H1 (cell line): Measurements from ENCODE around the gene MACF1. TPM values are rescaled to one million over a fixed set of nuclear protein-coding genes. Genes with fewer than 3 reads are reported as not detected.

Experiments
- CTCF ChIA-PET: fragments of 300-600 bp; sonication (Branson Sonifier 250); formaldehyde crosslinking; loops from one replicate; lab custom pipeline; 2021; ENCODE audit not compliant: partially characterized antibody; lab: Charles Lee
- POLR2A ChIA-PET: fragments of 300-600 bp; sonication (Branson Sonifier 250); formaldehyde crosslinking; loops from one replicate; lab custom pipeline; 2021; ENCODE audit warnings: inconsistent platforms; ENCODE audit not compliant: partially characterized antibody; lab: Charles Lee
- DNase-seq, 2 experiments: peaks; one replicate each; pipeline versions ENCODE4 v3.0.0 to v3.0.0-alpha.2; 2010 to 2022; ENCODE audit warnings: low spot score in 2 of 2, low read depth in 1 of 2, mixed read lengths in 1 of 2
- FAIRE-seq: peaks from 2 replicates; lab custom pipeline; 2011; peaks lifted over from hg19 to GRCh38; lab: Jason Lieb, UNC
- H2AFZ ChIP-seq: 2 replicates; pipeline ENCODE4 v1.8.1; 2012; ENCODE audit warnings: low read length, inconsistent platforms
- H2AK5ac ChIP-seq: 2 replicates; pipeline ENCODE4 v1.6.1; 2013; ENCODE audit warnings: low read depth, low read length
- H2BK120ac ChIP-seq: replicated peaks from 2 replicates; pipeline ENCODE3; 2013; ENCODE audit warnings: low read depth, low read length, inconsistent platforms
- H2BK12ac ChIP-seq: 2 replicates; pipeline ENCODE4 v1.6.1; 2013; ENCODE audit warnings: low read depth, low read length
- H2BK15ac ChIP-seq: 2 replicates; pipeline ENCODE4 v1.6.1; 2013; ENCODE audit warnings: low read length
- H2BK20ac ChIP-seq: 2 replicates; pipeline ENCODE4 v1.6.1; 2013; ENCODE audit warnings: low read length
- H2BK5ac ChIP-seq: 2 replicates; pipeline ENCODE4 v1.6.1; 2013; ENCODE audit warnings: low read depth, low read length
- H3K14ac ChIP-seq: 2 replicates; pipeline ENCODE4 v1.6.1; 2013; ENCODE audit warnings: inconsistent platforms; ENCODE audit not compliant: insufficient read length
- H3K18ac ChIP-seq: 2 replicates; pipeline ENCODE4 v1.6.1; 2013; ENCODE audit warnings: low read length; ENCODE audit errors: extremely low read depth
- H3K23ac ChIP-seq: 2 replicates; pipeline ENCODE4 v1.6.1; 2013; ENCODE audit warnings: inconsistent platforms; ENCODE audit not compliant: insufficient read length
- H3K23me2 ChIP-seq: 2 replicates; pipeline ENCODE4 v1.6.1; 2013; ENCODE audit warnings: low read depth, low read length
- H3K27ac ChIP-seq: 2 replicates; pipeline ENCODE4 v1.6.1; 2011; ENCODE audit warnings: low read depth, low read length, inconsistent platforms
- H3K27me3 ChIP-seq, 4 experiments: replicated peaks in 1 of 4; 1 replicate in 1 of 4; 2 replicates in 3 of 4; pipeline versions ENCODE4 v1.6.1 to v1.8.1; 2011 to 2013; ENCODE audit warnings: low read length in 3 of 4, mild to moderate bottlenecking in 3 of 4, inconsistent platforms in 2 of 4, mixed read lengths in 2 of 4, moderate library complexity in 1 of 4; ENCODE audit not compliant: control insufficient read depth in 3 of 4, insufficient read depth in 3 of 4; ENCODE audit errors: extremely low read depth in 1 of 4
- H3K36me3 ChIP-seq, 4 experiments: 2 replicates each; pipeline versions ENCODE4 v1.6.1 to v1.8.1; 2011 to 2013; ENCODE audit warnings: mild to moderate bottlenecking in 4 of 4, low read length in 3 of 4, moderate library complexity in 2 of 4, control low read depth in 1 of 4, inconsistent platforms in 1 of 4; ENCODE audit not compliant: insufficient read depth in 4 of 4, control insufficient read depth in 2 of 4
- H3K4ac ChIP-seq: replicated peaks from 2 replicates; pipeline ENCODE3; 2013; ENCODE audit warnings: low read length, low read depth, mixed read lengths, inconsistent platforms; ENCODE audit not compliant: insufficient read length
- H3K4me1 ChIP-seq, 4 experiments: replicated peaks in 1 of 4; 1 replicate in 1 of 4; 2 replicates in 3 of 4; pipeline versions ENCODE4 v1.6.1 to v1.8.1; 2011 to 2013; ENCODE audit warnings: low read length in 3 of 4, inconsistent platforms in 2 of 4, mixed read lengths in 1 of 4; ENCODE audit not compliant: insufficient read depth in 4 of 4, control insufficient read depth in 3 of 4
- H3K4me2 ChIP-seq, 2 experiments: 2 replicates each; pipeline versions ENCODE4 v1.6.1 to v1.8.1; 2011 to 2013; ENCODE audit warnings: low read depth in 2 of 2, low read length in 2 of 2, control low read depth in 1 of 2, inconsistent platforms in 1 of 2, mild to moderate bottlenecking in 1 of 2; ENCODE audit not compliant: insufficient read depth in 1 of 2
- H3K4me3 ChIP-seq, 4 experiments: fragments of 200-600, 300-600 bp in 1 of 4; sonication (generic), shearing (Covaris generic), sonication (Bioruptor Twin) in 1 of 4; 2 replicates each; pipeline versions ENCODE4 v1.5.1 to v1.8.1; 2011 to 2016; ENCODE audit warnings: low read length in 4 of 4, low read depth in 3 of 4, control low read depth in 2 of 4, inconsistent platforms in 2 of 4, mild to moderate bottlenecking in 2 of 4, mixed read lengths in 1 of 4, moderate library complexity in 1 of 4; ENCODE audit not compliant: insufficient read depth in 2 of 4; ENCODE audit errors: extremely low read depth in 1 of 4
- H3K56ac ChIP-seq: replicated peaks from 2 replicates; pipeline ENCODE3; 2013; ENCODE audit warnings: low read depth, mild to moderate bottlenecking, mixed read lengths, low read length, inconsistent platforms; ENCODE audit not compliant: insufficient read length
- H3K79me1 ChIP-seq: 2 replicates; pipeline ENCODE4 v1.6.1; 2013; ENCODE audit warnings: low read depth, low read length, control low read depth
- H3K79me2 ChIP-seq, 2 experiments: 2 replicates each; pipeline versions ENCODE4 v1.6.1 to v1.8.1; 2012 to 2013; ENCODE audit warnings: low read length in 2 of 2, mild to moderate bottlenecking in 2 of 2, inconsistent platforms in 1 of 2; ENCODE audit not compliant: insufficient read depth in 2 of 2, control insufficient read depth in 1 of 2
- H3K9ac ChIP-seq, 4 experiments: replicated peaks in 1 of 4; 1 replicate in 1 of 4; 2 replicates in 3 of 4; pipeline versions ENCODE4 v1.6.1 to v1.8.1; 2011 to 2013; ENCODE audit warnings: low read depth in 3 of 4, low read length in 3 of 4, control low read depth in 2 of 4, mild to moderate bottlenecking in 2 of 4, moderate library complexity in 2 of 4, inconsistent platforms in 1 of 4; ENCODE audit errors: extremely low read depth in 1 of 4
- H3K9me3 ChIP-seq, 2 experiments: 2 replicates each; pipeline versions ENCODE4 v1.6.1 to v1.8.1; 2012 to 2013; ENCODE audit warnings: mild to moderate bottlenecking in 2 of 2, moderate library complexity in 2 of 2, control low read depth in 1 of 2, inconsistent platforms in 1 of 2, low read depth in 1 of 2, low read length in 1 of 2, mixed read lengths in 1 of 2; ENCODE audit not compliant: insufficient read depth in 2 of 2
- H4K20me1 ChIP-seq, 2 experiments: replicated peaks in 1 of 2; 2 replicates each; pipeline versions ENCODE3 to v1.8.1; 2011 to 2013; ENCODE audit warnings: inconsistent platforms in 2 of 2, low read length in 2 of 2, mild to moderate bottlenecking in 1 of 2; ENCODE audit not compliant: insufficient read depth in 2 of 2, control insufficient read depth in 1 of 2
- H4K5ac ChIP-seq: 2 replicates; pipeline ENCODE4 v1.6.1; 2013; ENCODE audit warnings: low read length, low read depth, mixed read lengths, inconsistent platforms; ENCODE audit not compliant: insufficient read length
- H4K8ac ChIP-seq: 2 replicates; pipeline ENCODE4 v1.8.0; 2013; ENCODE audit warnings: mild to moderate bottlenecking, moderate library complexity, low read length, inconsistent platforms; ENCODE audit not compliant: insufficient read depth; ENCODE audit errors: extremely low read depth
- H4K91ac ChIP-seq: replicated peaks from 2 replicates; pipeline ENCODE3; 2013; ENCODE audit warnings: low read length, mixed read lengths, inconsistent platforms; ENCODE audit not compliant: insufficient read length
- ASH2L ChIP-seq: fragments of 200-600, 300-600 bp; sonication (generic); IDR thresholded peaks from one replicate; pipeline ENCODE4 v1.7.1; 2017; ENCODE audit warnings: low read length
- ATF3 ChIP-seq: IDR thresholded peaks from 2 replicates; pipeline ENCODE4 v1.6.1; 2011; ENCODE audit warnings: low read depth, mild to moderate bottlenecking, low read length; ENCODE audit not compliant: insufficient read depth
- BACH1 ChIP-seq: IDR thresholded peaks from 2 replicates; pipeline ENCODE4 v1.6.1; 2012; ENCODE audit warnings: low read length, improper control_type of control experiment
- CREB1 ChIP-seq: IDR thresholded peaks from 2 replicates; pipeline ENCODE4 v1.6.1; 2012; ENCODE audit warnings: inconsistent platforms
- EP300 ChIP-seq, 2 experiments: IDR thresholded peaks; 1 replicate in 1 of 2; 2 replicates in 1 of 2; pipeline ENCODE4 v1.6.1; 2011 to 2012; ENCODE audit warnings: low read depth in 2 of 2, low read length in 2 of 2, mild to moderate bottlenecking in 2 of 2, borderline replicate concordance in 1 of 2, inconsistent platforms in 1 of 2, moderate library complexity in 1 of 2
- EZH2 ChIP-seq: fragments of 200-600 bp; sonication (generic); IDR thresholded peaks from 2 replicates; pipeline ENCODE4 v1.7.1; 2012; ENCODE audit warnings: low read depth, mild to moderate bottlenecking, moderate library complexity, low read length, inconsistent platforms; ENCODE audit not compliant: severe bottlenecking
- RFX5 ChIP-seq: IDR thresholded peaks from 2 replicates; pipeline ENCODE4 v1.6.1; 2011; ENCODE audit warnings: low read depth, low read length, improper control_type of control experiment, borderline replicate concordance
- RNF2 ChIP-seq: fragments of 200-900, 300-1000 bp; sonication (generic); IDR thresholded peaks from 2 replicates; pipeline ENCODE4 v1.7.1; 2016; ENCODE audit warnings: borderline replicate concordance, low read depth, mild to moderate bottlenecking, antibody characterized with exemption, low read length; ENCODE audit not compliant: poor library complexity, severe bottlenecking; ENCODE audit errors: missing control alignments
- RXRA ChIP-seq: IDR thresholded peaks from 2 replicates; pipeline ENCODE4 v1.6.1; 2011; ENCODE audit warnings: low read depth, mild to moderate bottlenecking, low read length, moderate library complexity; ENCODE audit not compliant: insufficient read depth
- SP4 ChIP-seq: IDR thresholded peaks from 2 replicates; pipeline ENCODE4 v1.6.1; 2012; ENCODE audit warnings: low read length, inconsistent platforms
- TAF1 ChIP-seq: IDR thresholded peaks from 2 replicates; pipeline ENCODE4 v1.6.1; 2011; ENCODE audit warnings: mild to moderate bottlenecking, low read depth, low read length
- TEAD4 ChIP-seq: IDR thresholded peaks from 2 replicates; pipeline ENCODE4 v1.6.1; 2012; ENCODE audit warnings: low read depth, low read length, inconsistent platforms, mixed read lengths
- ZNF274 ChIP-seq: IDR thresholded peaks from 2 replicates; pipeline ENCODE4 v1.7.0; 2012; ENCODE audit warnings: low read length, borderline replicate concordance; ENCODE audit errors: extremely low read depth
- WGBS, 2 experiments: shearing (Covaris generic) in 1 of 2; methylation state at CpG; one replicate each; pipeline versions ENCODE4 v1.1.6 to v1.1.7; 2013 to 2015; ENCODE audit warnings: low lambda C conversion rate in 2 of 2, mixed read lengths in 2 of 2, inconsistent platforms in 1 of 2, low coverage in 1 of 2, missing lambda C conversion rate in 1 of 2; ENCODE audit not compliant: insufficient replicate concordance in 2 of 2, insufficient coverage in 1 of 2, insufficient read length in 1 of 2; ENCODE audit errors: extremely low coverage in 1 of 2, missing lambda C conversion rate in 1 of 2; 5-methylcytosine and 5-hydroxymethylcytosine counted together
- polyA plus RNA-seq, 7 experiments: library from polyadenylated mRNA; depleted of rRNA in 3 of 7; stranded (reverse) in 5 of 7; unstranded in 2 of 7; fragments of >200 nt in 5 of 7; fragments of 200-250 nt in 2 of 7; gene quantifications; 1 replicate in 5 of 7; 2 replicates in 1 of 7; 4 replicates in 1 of 7; pipeline versions ENCODE4 v1.2.1 to v1.2.3, GENCODE V29; 2011 to 2013; ENCODE audit warnings: missing spikeins in 2 of 7, mixed read lengths in 2 of 7
- total RNA-seq: library from RNA; stranded (reverse); fragmentation: NEBNext Ultra II Directional; extraction: Animal tissue kit (Norgen Biotek cat#: 25700); gene quantifications from 2 replicates; pipeline ENCODE4 v1.2.1, GENCODE V29; 2021

The MACF1 gene
- total and polyA plus RNA-seq, 2 of the 8 experiments (the other 6 are each of a cell fraction or from before 2014, with no cell fraction given) = 59.8 to 285 TPM

GRCh38 chr1:39213511-39214002, 9.1 kb downstream of the MACF1 start:
- no peak overlapping the region for H2BK5ac ChIP-seq
- no peak overlapping the region for H3K4me3 ChIP-seq
- H3K9ac ChIP-seq = no peak overlapping the region
- H3K23me2 ChIP-seq = no peaks in the 10 kb centered on the region
- no peak overlapping the region for H3K14ac ChIP-seq
- peaks cover 3 to 5% of the 10 kb centered on the region in 2 experiments for H4K20me1 ChIP-seq
- H3K36me3 ChIP-seq = no peaks in the 10 kb centered on the region; a peak in 1 of 8 replicates
- no peak overlapping the region for H2BK120ac ChIP-seq
- no peak overlapping the region for H2BK20ac ChIP-seq
- H3K4me1 ChIP-seq = peaks cover 10 to 23% (median 13%) of the 10 kb centered on the region in 4 experiments
- H3K27ac ChIP-seq = no peak overlapping the region
- H4K5ac ChIP-seq = no peak overlapping the region
- H3K79me2 ChIP-seq = peaks cover 0 to 72% of the 10 kb centered on the region in 2 experiments; a peak in 3 of 4 replicates
- H2AFZ ChIP-seq = no peak overlapping the region
- H2BK15ac ChIP-seq = peak overlapping the region; percentile 33; the same call in 1 of the 2 replicates
- H3K23ac ChIP-seq = no peak overlapping the region
- CTCF ChIA-PET = interaction anchor here (0.9 to 3.8 kb wide), 11 partner anchors 9 to 111 kb away, joined by 3 to 33 read pairs (median 4); partner anchors contain the start of gene MACF1
- H4K91ac ChIP-seq = no peak overlapping the region
- DNase-seq (no peak), FAIRE-seq (no peak)
- no peak overlapping the region for H3K4ac ChIP-seq
- H3K79me1 ChIP-seq = peaks cover 23% of the 10 kb centered on the region
- no peak overlapping the region for H2BK12ac ChIP-seq
- no peak overlapping the region for H3K18ac ChIP-seq
- H3K56ac ChIP-seq = no peak overlapping the region
- 78% methylated on average over 7 of the region's 7 CpGs; no CpG with 5 or more reads in 1 of the 2 experiments for WGBS, 2 experiments
- no peak overlapping the region for H4K8ac ChIP-seq
- POLR2A ChIA-PET = interaction anchor here (1.0 to 3.0 kb wide), 8 partner anchors 9 to 107 kb away, joined by 3 to 22 read pairs (median 4); partner anchors contain the start of gene MACF1
- no peaks in the 10 kb centered on the region for H3K9me3 ChIP-seq
- peak overlapping the region in 1 of 2 experiments; percentile 39; a peak in 2 of 4 replicates for H3K4me2 ChIP-seq
- H2AK5ac ChIP-seq = no peak overlapping the region
- no peaks in the 10 kb centered on the region for H3K27me3 ChIP-seq
- no peak for TF ChIP-seq CREB1
- TF ChIP-seq TEAD4 = no peak
- TF ChIP-seq ASH2L = no peak
- no peak for TF ChIP-seq EZH2
- no peak for TF ChIP-seq RNF2
- TF ChIP-seq RFX5 = no peak
- TF ChIP-seq TAF1 = no peak
- no peak for TF ChIP-seq EP300 (IDR thresholded peaks at IDR 0.05; ENCODE audit: borderline replicate concordance in 1 of 2, low read depth in 2 of 2, low read length in 2 of 2)
- TF ChIP-seq ATF3 = no peak
- no peak for TF ChIP-seq ZNF274
- TF ChIP-seq BACH1 = no peak
- no peak for TF ChIP-seq SP4
- TF ChIP-seq RXRA = no peak
